Activated naive CD8-positive, alpha-beta T cell treated with anti-CD3 and anti-CD28 coated beads, Interleukin-2, amount 50 U/mL, for 24 hours (primary cell): ENCODE results near the gene CCDC136.

Experiments used
- ATAC-seq: fragments of 150-1000 bp; cut with Tn5 transposase; one replicate; pipeline ENCODE4 v1.10.0; 2021
- DNase-seq: peaks from one replicate; pipeline ENCODE4 v3.0.0; 2021
- H3K27ac Mint-ChIP-seq: one replicate; pipeline ENCODE4 v1.8.0; 2021; ENCODE audit warnings: mild to moderate bottlenecking, mixed read lengths
- H3K27me3 Mint-ChIP-seq: one replicate; pipeline ENCODE4 v1.8.0; 2021; ENCODE audit warnings: mixed read lengths
- H3K36me3 Mint-ChIP-seq: one replicate; pipeline ENCODE4 v1.8.0; 2021; ENCODE audit warnings: low read depth, mixed read lengths
- H3K4me1 Mint-ChIP-seq: one replicate; pipeline ENCODE4 v1.8.0; 2021; ENCODE audit warnings: mixed read lengths
- H3K4me3 Mint-ChIP-seq: one replicate; pipeline ENCODE4 v1.8.0; 2021; ENCODE audit warnings: mild to moderate bottlenecking, moderate library complexity, mixed read lengths
- H3K9me3 Mint-ChIP-seq: one replicate; pipeline ENCODE4 v1.8.0; 2021; ENCODE audit warnings: mixed read lengths

The CCDC136 gene

DNA sequence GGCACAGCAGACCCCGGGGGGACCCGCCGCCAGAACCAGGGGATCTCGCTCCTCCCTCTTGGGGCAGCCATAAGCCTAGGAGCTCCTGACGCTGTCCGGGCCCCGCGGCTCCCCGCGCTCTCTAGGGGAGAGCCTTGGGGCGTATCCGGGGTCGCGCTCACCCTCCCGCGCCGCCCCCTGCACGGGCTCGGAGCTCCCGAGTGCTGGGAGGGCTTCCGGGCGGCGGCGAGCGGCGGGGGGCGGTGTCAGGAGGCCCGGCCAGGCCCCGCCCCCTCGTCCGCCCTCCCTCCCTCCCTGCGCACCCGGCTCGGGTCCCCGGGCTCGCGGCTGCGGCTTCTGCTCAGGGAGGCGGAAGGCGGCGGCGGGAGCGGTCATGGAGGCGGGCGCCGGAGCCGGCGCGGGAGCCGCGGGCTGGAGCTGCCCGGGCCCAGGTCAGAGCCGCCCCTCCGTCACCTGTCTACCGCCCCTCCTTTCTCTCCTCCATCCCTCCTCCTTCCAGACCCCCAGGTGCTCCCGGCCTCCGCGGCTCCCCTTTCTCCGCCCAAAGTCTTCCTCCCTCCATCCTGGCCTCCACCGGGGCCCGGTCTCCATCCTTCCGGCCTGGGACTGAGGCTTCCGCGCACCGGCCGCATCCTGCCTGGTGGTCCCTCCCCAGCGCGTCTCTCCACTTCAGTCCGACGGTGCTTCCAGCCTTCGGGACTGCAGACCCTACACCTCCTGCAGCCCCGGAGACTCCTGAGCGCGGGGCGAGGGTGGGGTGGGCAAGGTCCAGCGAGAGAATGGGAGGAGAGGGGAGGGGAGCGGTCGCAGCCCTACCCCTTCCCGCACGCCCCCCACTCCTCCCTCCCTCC is at the start of gene CCDC136:
Gene CCDC136 (plus strand): TSS at position 848 of the 851 bp plus-strand sequence. CDS start 444 bp downstream, outside the sequence.
- H3K27ac Mint-ChIP-seq = no peak within 1 kb of the TSS
- H3K9me3 Mint-ChIP-seq = no peaks in the 10 kb centered on the region
- peak within 1 kb of the TSS; percentile 81 for H3K4me3 Mint-ChIP-seq
- H3K4me1 Mint-ChIP-seq = peaks cover 6% of the 10 kb centered on the region
- no peaks in the 10 kb centered on the region for H3K36me3 Mint-ChIP-seq
- H3K27me3 Mint-ChIP-seq = peaks cover 10% of the 10 kb centered on the region
- ATAC-seq (peak; percentile 86), DNase-seq (peak; percentile 80)

DNA sequence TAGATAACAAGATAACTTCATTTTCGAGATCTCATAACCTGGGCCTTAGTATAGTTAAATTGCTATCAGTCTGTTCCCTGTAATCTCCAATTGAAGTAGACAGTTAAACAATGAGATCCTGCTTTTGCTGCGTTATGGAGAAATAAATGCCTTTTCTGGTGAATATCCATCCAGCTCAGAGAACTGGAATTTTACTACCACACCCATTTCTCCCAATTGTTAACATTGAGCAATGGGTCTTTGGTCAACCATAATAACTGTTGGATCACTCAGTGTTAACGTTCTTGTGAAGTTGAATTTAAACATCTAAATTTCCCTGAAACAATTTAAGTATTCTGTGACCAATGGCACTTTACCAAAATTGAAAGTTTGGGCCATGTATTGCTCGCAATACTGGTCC is 49.6 kb upstream of the CCDC136 start:
- H3K27me3 Mint-ChIP-seq = no peaks in the 10 kb centered on the region
- peaks cover 15% of the 10 kb centered on the region for H3K36me3 Mint-ChIP-seq
- H3K4me1 Mint-ChIP-seq = peaks cover 49% of the 10 kb centered on the region
- ATAC-seq = no peak
- no peaks in the 10 kb centered on the region for H3K9me3 Mint-ChIP-seq
- DNase-seq = no peak
- H3K4me3 Mint-ChIP-seq = no peak overlapping the region
- H3K27ac Mint-ChIP-seq = no peak overlapping the region

DNA sequence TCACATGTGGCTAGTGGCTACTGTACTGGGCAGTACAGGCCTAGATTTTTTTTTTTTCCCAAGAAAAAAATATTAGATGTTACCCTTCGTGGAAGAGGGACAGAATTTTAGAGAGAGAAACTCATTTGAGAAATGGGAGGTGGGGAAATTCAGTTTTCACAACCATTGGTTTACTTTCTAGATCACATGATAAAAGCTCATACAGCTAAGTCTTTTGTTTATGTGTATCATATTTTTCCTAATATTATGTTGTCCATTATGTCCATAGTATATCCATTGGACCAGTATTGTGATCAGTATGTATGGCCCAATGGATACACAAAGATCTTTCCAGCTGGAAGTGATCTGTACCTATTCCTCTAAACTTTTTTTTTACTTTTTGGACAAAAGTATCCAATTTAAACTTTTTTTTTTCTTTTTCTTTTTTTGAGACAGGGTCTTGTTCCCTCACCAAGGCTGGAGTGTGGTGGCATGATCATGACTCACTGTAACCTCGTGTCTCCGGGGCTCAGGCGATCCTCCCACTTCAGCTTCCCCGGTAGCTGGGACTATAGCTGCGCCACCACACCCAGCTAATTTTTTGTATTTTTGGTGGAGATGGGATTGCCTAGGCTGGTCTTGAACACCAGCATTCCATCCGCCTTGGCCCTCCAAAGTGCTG is 48.5 kb upstream of the CCDC136 start:
- H3K36me3 Mint-ChIP-seq = peaks cover 19% of the 10 kb centered on the region
- H3K4me1 Mint-ChIP-seq = peaks cover 52% of the 10 kb centered on the region
- no peak overlapping the region for H3K27ac Mint-ChIP-seq
- no peak for DNase-seq
- no peak for ATAC-seq
- H3K9me3 Mint-ChIP-seq = no peaks in the 10 kb centered on the region
- H3K27me3 Mint-ChIP-seq = no peaks in the 10 kb centered on the region
- no peak overlapping the region for H3K4me3 Mint-ChIP-seq

DNA sequence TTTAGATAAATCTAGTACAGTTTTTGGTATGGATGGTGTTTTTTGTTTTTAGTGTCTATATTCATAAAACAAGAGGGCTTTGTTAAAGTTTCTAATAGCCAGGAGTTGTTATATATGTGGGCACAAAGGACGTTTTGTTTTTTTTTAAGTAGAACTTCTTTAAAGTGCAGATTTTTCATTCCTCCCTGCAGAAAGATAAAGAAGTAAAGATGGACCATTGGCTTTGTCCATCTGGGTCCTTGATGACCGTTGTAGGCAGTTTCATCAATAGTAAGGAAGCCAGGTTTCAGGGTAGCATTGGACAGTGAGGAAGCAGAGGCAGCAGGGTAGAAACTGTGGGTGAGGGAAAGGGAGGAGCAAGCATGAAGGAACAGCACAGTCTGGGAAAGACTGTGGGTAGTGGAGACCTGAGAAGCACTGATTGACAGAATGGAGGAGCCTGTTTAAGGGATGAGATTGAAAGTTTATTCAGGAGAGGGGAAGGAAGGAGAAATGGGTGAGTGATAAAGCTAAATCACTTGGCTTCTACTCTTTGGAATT is 47.3 kb upstream of the CCDC136 start:
- no peak for DNase-seq
- H3K9me3 Mint-ChIP-seq = no peaks in the 10 kb centered on the region

DNA sequence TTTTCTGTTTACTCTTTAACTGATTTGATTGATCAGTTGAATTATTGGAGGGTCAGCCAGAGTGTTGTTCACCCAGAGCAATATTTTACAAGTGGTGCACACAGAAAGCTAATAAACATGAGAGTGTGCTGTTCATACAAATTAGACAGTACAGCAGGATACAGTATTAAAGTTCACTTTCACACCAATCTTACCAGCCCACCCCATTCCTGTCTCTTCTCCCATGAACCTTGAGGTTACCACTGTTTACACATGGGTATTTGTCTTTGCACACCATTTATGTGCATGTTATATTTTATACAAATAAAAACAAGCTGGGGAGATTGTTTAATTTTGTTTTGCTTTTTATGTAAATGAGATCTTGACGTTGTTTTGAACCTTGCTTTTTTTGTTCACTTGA is 46.1 kb upstream of the CCDC136 start:
- H3K36me3 Mint-ChIP-seq = peaks cover 35% of the 10 kb centered on the region
- ATAC-seq (no peak), DNase-seq (no peak)
- H3K4me3 Mint-ChIP-seq = no peak overlapping the region
- no peaks in the 10 kb centered on the region for H3K9me3 Mint-ChIP-seq
- no peaks in the 10 kb centered on the region for H3K27me3 Mint-ChIP-seq
- H3K4me1 Mint-ChIP-seq = peaks cover 35% of the 10 kb centered on the region
- no peak overlapping the region for H3K27ac Mint-ChIP-seq

More for the DNA sequence above, 47.3 kb upstream of the CCDC136 start:
- Mint-ChIP-seq H3K36me3 (peaks cover 28% of the 10 kb centered on the region), H3K27ac (peak overlapping the region; percentile 11), H3K4me1 (peaks cover 45% of the 10 kb centered on the region), H3K4me3 (no peak overlapping the region), H3K27me3 (no peaks in the 10 kb centered on the region)
- ATAC-seq = no peak

GRCh38 chr7:128747327-128748079 is 44.3 kb upstream of the CCDC136 start:
- DNase-seq = no peak
- Mint-ChIP-seq H3K4me1 (peaks cover 20% of the 10 kb centered on the region), H3K9me3 (no peaks in the 10 kb centered on the region), H3K36me3 (peaks cover 27% of the 10 kb centered on the region), H3K27ac (no peak overlapping the region), H3K4me3 (no peak overlapping the region), H3K27me3 (no peaks in the 10 kb centered on the region)
- ATAC-seq = no peak

DNA sequence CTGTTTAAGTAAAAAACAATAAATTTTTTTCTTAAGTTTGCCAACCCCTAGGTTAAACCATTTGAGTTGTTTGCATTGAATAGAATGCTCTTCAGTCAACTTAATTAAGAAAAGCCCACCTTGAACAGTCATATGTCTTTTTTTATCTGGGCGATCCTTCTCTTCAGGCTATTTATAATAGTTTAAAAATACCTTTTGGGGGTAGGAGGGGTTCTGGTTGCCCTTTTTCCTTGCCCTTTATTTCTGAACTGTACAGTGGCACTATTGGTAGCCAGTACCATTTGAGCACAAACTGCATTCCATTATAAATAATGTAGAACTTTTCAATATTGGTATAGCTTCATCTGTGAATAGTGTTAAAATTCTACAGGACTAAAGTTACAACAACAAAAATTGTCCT is 39.5 kb upstream of the CCDC136 start:
- Mint-ChIP-seq H3K4me3 (no peak overlapping the region), H3K4me1 (peaks cover 7% of the 10 kb centered on the region), H3K27me3 (no peaks in the 10 kb centered on the region), H3K9me3 (no peaks in the 10 kb centered on the region), H3K36me3 (peaks cover 47% of the 10 kb centered on the region), H3K27ac (no peak overlapping the region)
- DNase-seq (no peak), ATAC-seq (no peak)

DNA sequence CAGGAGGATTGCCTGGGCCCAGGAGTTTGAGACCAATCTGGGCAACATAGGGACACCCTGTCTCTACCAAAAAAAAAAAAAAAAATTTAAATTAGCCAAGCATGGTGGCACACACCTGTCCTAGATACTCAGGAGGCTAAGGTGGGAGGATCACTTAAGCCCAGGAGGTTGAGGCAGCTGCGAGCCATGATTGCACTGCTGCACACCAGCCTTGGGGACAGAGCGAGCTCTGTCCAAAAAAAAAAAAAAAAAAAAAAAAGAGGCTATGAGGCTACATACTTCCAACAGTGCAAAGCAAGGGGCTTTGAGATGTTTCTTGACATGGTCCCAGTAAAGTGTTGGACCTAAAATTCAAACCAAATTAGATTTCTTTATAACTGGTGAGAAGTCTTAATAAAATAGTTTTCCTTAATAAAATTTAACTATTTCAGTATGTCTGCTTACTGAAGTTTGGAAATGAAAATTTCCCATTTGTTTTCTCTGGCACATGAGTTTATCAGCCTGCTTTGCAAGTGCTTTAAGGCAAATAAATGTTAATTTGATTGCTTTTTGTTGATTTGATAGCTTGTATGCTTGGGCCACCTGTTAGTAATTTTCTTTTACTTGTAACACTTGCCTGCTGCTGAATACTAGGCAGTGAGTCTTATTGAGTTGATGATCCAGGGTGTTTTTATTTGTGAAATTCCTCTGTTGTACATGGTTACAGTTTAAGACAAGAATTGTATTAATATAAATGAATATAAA is 36.5 kb upstream of the CCDC136 start:
- ATAC-seq (no peak), DNase-seq (no peak)
- Mint-ChIP-seq H3K9me3 (no peaks in the 10 kb centered on the region), H3K36me3 (peaks cover 46% of the 10 kb centered on the region), H3K4me3 (no peak overlapping the region), H3K27me3 (no peaks in the 10 kb centered on the region), H3K4me1 (peaks cover 4% of the 10 kb centered on the region), H3K27ac (no peak overlapping the region)

- DNase-seq (no peak), ATAC-seq (no peak)
- H3K4me1 Mint-ChIP-seq = peaks cover 4% of the 10 kb centered on the region
- no peaks in the 10 kb centered on the region for H3K27me3 Mint-ChIP-seq
- no peak overlapping the region for H3K4me3 Mint-ChIP-seq
- H3K9me3 Mint-ChIP-seq = no peaks in the 10 kb centered on the region
- H3K27ac Mint-ChIP-seq = no peak overlapping the region
- peaks cover 45% of the 10 kb centered on the region for H3K36me3 Mint-ChIP-seq
Measured at GRCh38 chr7:128755819-128756476, 35.8 kb upstream of the CCDC136 start.

- Mint-ChIP-seq H3K9me3 (no peaks in the 10 kb centered on the region), H3K27me3 (no peaks in the 10 kb centered on the region), H3K4me1 (peaks cover 4% of the 10 kb centered on the region), H3K4me3 (no peak overlapping the region), H3K27ac (peak overlapping the region; percentile 18), H3K36me3 (peaks cover 53% of the 10 kb centered on the region)
- ATAC-seq (peak; percentile 40), DNase-seq (no peak)
Measured at GRCh38 chr7:128757203-128757602, 34.6 kb upstream of the CCDC136 start.

GRCh38 chr7:128758553-128758952 is 33.2 kb upstream of the CCDC136 start:
- Mint-ChIP-seq H3K9me3 (no peaks in the 10 kb centered on the region), H3K27ac (no peak overlapping the region), H3K27me3 (no peaks in the 10 kb centered on the region), H3K4me1 (peaks cover 4% of the 10 kb centered on the region), H3K4me3 (no peak overlapping the region), H3K36me3 (peaks cover 50% of the 10 kb centered on the region)
- ATAC-seq (no peak), DNase-seq (no peak)

- no peaks in the 10 kb centered on the region for H3K9me3 Mint-ChIP-seq
- no peak overlapping the region for H3K27ac Mint-ChIP-seq
- peaks cover 4% of the 10 kb centered on the region for H3K4me1 Mint-ChIP-seq
- no peak overlapping the region for H3K4me3 Mint-ChIP-seq
- DNase-seq (no peak), ATAC-seq (peak; percentile 36)
- no peaks in the 10 kb centered on the region for H3K27me3 Mint-ChIP-seq
- H3K36me3 Mint-ChIP-seq = peaks cover 50% of the 10 kb centered on the region
Measured at GRCh38 chr7:128759242-128759641, 32.5 kb upstream of the CCDC136 start.

DNA sequence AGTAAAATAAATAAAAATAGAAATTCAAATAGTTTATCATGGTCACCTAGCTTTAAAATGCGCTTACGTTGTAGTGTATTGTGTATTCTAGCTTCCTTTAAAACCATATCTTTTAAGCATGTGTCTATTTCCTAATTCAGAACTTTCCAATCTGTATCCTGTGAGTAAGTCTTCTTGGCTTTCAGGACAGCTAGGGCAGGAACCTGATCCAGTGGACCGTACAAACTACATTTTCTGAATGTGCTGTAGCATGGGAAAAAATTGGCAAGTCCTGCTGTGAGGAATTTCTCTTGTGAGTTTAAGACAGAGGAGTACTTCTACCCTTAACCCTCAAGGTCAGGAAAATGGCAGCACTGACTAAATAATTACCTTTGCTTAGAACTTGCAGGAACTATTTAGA is 28.2 kb upstream of the CCDC136 start:
- Mint-ChIP-seq H3K4me3 (no peak overlapping the region), H3K4me1 (no peaks in the 10 kb centered on the region), H3K36me3 (peaks cover 47% of the 10 kb centered on the region), H3K9me3 (no peaks in the 10 kb centered on the region), H3K27me3 (no peaks in the 10 kb centered on the region), H3K27ac (no peak overlapping the region)
- ATAC-seq (no peak), DNase-seq (no peak)
